ENCODE results near the gene CARS2.
"Not testable (repeated sequence)": the region's sequence is repeated elsewhere in the genome, so short reads cannot be mapped to it uniquely, and the experiment has no call there.

DNA sequence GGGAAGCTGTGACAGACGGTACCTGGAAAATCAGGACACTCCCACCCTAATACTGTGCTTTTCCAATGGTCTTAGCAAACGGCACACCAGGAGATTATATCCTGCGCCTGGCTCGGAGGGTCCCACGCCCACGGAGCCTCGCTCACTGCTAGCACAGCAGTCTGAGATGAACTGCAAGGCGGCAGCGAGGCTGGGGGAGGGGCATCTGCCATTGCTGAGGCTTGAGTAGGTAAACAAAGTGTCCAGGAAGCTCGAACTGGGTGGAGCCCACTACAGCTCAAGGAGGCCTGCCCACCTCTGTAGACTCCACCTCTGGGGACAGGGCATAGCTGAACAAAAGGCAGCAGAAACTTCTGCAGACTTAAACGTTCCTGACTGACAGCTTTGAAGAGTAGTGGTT, 36.1 kb downstream of the CARS2 start:
- not testable (repeated sequence) for TF ChIP-seq POLR2A (IDR thresholded peaks at IDR 0.05)
- TF ChIP-seq, protein P1, sequence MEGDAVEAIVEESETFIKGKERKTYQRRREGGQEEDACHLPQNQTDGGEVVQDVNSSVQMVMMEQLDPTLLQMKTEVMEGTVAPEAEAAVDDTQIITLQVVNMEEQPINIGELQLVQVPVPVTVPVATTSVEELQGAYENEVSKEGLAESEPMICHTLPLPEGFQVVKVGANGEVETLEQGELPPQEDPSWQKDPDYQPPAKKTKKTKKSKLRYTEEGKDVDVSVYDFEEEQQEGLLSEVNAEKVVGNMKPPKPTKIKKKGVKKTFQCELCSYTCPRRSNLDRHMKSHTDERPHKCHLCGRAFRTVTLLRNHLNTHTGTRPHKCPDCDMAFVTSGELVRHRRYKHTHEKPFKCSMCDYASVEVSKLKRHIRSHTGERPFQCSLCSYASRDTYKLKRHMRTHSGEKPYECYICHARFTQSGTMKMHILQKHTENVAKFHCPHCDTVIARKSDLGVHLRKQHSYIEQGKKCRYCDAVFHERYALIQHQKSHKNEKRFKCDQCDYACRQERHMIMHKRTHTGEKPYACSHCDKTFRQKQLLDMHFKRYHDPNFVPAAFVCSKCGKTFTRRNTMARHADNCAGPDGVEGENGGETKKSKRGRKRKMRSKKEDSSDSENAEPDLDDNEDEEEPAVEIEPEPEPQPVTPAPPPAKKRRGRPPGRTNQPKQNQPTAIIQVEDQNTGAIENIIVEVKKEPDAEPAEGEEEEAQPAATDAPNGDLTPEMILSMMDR (IDR thresholded peaks at IDR 0.05 in 4 of 5, conservative IDR thresholded peaks at IDR 0.05 in 1 of 5), result not testable (repeated sequence)
